ENCODE results near the gene AHI1. TPM values are rescaled to one million over a fixed set of nuclear protein-coding genes. Genes with fewer than 3 reads are reported as not detected.

Gene AHI1
- total RNA-seq, 4 donors from 2014 or later, result 9.2 to 16.5 (median 11.7) TPM

DNA sequence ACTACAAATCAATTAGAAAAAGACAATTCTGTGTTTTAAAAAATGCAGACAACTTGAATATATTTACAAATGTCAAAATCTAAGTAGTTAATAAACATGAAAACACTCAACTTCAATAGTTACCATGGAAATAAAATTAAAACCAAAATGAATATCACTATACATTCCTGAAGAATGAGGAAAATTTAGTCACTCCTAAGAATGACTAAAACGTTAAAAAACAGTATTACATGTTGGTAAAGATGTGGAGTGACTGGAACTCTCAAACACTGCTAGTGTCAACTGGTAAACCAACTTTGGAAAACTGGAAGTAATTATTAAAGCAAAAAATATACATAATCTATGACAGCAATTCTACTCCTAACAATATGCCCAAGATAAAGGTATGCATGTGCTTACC, 36.3 kb downstream of the AHI1 start:
- WGBS, 2 donors, result 53 to 56% methylated on average over 1 of the region's 1 CpG
- no peak overlapping the region for H3K4me3 ChIP-seq (ENCODE audit: low read depth, poor library complexity, severe bottlenecking)
- no peak for DNase-seq (ENCODE audit: low spot score in 2 of 2)
- TF ChIP-seq POLR2A (IDR thresholded peaks at IDR 0.05), result no peak
- TF ChIP-seq, protein P1, sequence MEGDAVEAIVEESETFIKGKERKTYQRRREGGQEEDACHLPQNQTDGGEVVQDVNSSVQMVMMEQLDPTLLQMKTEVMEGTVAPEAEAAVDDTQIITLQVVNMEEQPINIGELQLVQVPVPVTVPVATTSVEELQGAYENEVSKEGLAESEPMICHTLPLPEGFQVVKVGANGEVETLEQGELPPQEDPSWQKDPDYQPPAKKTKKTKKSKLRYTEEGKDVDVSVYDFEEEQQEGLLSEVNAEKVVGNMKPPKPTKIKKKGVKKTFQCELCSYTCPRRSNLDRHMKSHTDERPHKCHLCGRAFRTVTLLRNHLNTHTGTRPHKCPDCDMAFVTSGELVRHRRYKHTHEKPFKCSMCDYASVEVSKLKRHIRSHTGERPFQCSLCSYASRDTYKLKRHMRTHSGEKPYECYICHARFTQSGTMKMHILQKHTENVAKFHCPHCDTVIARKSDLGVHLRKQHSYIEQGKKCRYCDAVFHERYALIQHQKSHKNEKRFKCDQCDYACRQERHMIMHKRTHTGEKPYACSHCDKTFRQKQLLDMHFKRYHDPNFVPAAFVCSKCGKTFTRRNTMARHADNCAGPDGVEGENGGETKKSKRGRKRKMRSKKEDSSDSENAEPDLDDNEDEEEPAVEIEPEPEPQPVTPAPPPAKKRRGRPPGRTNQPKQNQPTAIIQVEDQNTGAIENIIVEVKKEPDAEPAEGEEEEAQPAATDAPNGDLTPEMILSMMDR (IDR thresholded peaks at IDR 0.05), result no peak
- intact Hi-C loops (cut with DNase I; ENCODE audit: low total_unique reads), result no loop called here

DNA sequence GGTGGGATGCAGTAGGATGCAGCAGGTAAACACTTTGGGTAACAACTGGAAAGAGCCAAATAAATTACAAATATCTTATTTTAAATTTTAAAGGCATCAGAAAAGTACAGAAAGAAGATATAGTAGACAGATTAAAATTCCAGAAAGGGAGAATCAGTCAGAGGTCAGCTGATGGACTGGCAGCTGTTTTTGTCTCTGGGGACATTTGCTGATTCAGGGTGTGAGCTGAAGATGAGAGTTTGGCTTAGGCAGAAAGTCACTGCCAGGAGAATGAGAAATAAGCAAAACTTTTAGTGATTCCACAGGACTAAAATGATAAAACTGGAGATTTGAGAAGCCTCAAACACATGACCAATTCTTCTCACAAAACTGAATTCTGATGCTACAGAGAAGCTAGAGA, 39.5 kb downstream of the AHI1 start:
- intact Hi-C loops (cut with DNase I; ENCODE audit: low total_unique reads), result no loop called here
- H3K4me3 ChIP-seq (ENCODE audit: low read depth, poor library complexity, severe bottlenecking), result no peak overlapping the region
- TF ChIP-seq POLR2A (IDR thresholded peaks at IDR 0.05), result no peak
- TF ChIP-seq, protein P1 (IDR thresholded peaks at IDR 0.05), result no peak
- peak in 1 of 2 donors; percentile 41 for DNase-seq (ENCODE audit: low spot score in 2 of 2)

DNA sequence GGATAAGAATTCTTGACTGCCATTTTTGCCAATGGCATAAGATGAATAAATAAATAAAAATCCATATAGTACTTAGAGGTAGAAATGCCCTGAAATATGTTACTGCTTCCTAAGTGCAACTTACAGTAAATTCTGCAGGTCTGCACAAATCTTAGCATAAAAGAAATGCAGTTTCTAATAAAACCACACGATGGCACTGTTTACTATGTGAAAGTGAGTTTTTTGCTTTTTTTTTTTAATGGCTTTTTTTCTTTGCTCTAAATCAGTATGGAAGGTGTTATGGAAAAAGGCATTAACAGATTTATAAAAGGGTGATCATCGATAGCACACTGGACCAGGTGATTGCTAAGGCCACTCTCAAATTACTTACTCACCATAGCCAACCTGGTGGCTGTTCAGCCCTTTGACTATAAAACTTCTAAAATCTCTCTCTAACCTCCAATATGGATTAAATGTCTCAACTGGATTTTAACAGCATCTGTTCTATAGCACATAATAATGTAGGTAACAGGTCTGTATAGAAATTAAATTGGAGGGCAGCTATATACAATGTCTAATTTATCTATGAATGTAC, 45.8 kb downstream of the AHI1 start:
- H3K4me3 ChIP-seq (ENCODE audit: low read depth, poor library complexity, severe bottlenecking), result no peak overlapping the region
- intact Hi-C loops (cut with DNase I; ENCODE audit: low total_unique reads), result no loop called here
- no peak for DNase-seq (ENCODE audit: low spot score in 2 of 2)
- TF ChIP-seq, protein P1 (IDR thresholded peaks at IDR 0.05), result no peak
- WGBS, 2 donors, result 3 to 16% methylated on average over 2 of the region's 2 CpGs

DNA sequence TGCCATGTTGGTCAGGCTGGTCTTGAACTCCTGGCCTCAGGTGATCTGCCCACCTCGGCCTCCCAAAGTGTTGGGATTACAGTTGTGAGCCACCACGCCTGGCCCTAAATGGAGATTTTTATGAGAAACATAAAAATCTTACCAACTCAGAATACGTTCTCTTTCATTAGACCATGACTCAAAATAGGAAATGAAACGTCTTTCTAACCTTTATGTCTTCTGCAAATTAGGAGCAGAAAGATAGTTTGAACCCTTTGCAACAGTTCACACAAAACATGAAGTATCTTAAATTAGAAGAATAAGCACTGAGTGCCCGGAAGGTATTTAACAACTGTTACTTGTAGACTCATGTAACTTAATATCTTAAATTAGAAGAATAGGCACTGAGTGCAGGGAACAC, 48.3 kb downstream of the AHI1 start:
- H3K4me3 ChIP-seq (ENCODE audit: low read depth, poor library complexity, severe bottlenecking), result no peak overlapping the region
- intact Hi-C loops (cut with DNase I; ENCODE audit: low total_unique reads), result no loop called here
- DNase-seq (ENCODE audit: low spot score in 2 of 2), result no peak
- TF ChIP-seq, protein P1 (IDR thresholded peaks at IDR 0.05), result no peak
- TF ChIP-seq POLR2A (IDR thresholded peaks at IDR 0.05), result no peak
- 88 to 90% methylated on average over 5 of the region's 5 CpGs for WGBS, 2 donors

DNA sequence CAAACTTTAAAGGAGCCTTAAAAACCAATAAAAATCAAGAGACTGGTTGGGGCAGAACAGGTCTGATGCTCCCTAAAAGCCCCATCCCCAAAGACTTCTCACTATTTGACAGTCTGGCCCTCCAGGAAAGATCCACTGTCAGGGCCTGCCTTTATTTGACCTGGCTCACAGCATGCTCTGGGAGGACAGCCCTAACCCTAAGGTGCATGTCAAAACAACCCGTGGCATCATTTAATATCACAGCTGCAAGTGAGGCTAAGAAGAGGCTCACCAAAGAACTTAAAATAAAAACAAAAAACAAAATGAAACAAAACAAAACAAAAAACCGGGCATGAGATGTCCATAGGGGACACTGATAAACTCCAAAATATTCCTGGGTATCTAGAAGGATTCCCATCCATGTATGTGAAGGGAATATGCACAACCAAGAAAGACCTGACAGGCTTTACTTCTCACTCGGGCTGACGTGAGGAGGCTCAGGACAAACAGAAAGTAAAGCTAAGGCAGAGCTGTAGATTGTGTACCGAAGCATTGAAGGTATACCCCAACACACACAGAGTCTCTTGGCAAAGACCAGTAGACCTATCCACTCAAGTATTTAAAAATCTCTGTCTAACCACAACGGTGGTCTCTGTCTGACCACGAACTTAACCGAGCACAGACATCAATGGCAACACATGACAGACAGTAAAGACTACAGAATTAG, 57.3 kb downstream of the AHI1 start:
- H3K4me3 ChIP-seq (ENCODE audit: low read depth, poor library complexity, severe bottlenecking), result no peak overlapping the region
- TF ChIP-seq, protein P1 (IDR thresholded peaks at IDR 0.05), result no peak
- no peak for TF ChIP-seq POLR2A (IDR thresholded peaks at IDR 0.05)
- intact Hi-C loops (cut with DNase I; ENCODE audit: low total_unique reads), result no loop called here
- DNase-seq (ENCODE audit: low spot score in 2 of 2), result no peak
- 78 to 82% methylated on average over 8 of the region's 8 CpGs for WGBS, 2 donors

DNA sequence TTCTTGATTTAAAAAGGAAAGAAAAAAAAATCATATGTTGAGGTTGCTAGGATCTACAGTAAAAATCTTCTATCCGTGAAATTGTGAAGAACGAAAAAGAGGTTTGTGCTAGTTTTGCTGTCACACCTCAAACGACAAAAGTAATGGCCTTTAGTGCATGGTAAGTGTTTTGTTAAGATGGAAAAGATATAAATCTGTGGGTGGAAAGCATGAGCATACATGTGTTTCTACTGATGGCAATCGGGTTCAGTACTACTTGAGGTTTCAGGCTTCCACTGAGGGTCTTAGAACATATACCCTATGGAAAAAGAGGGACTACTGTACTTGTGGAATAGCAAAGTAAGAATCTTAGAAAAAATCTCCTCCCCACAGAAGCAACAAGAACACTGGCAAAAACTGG, 58.0 kb downstream of the AHI1 start:
- WGBS, 2 donors, result 69 to 73% methylated on average over 4 of the region's 4 CpGs
- DNase-seq (ENCODE audit: low spot score in 2 of 2), result no peak
- intact Hi-C loops (cut with DNase I; ENCODE audit: low total_unique reads), result no loop called here
- H3K4me3 ChIP-seq (ENCODE audit: low read depth, poor library complexity, severe bottlenecking), result no peak overlapping the region
- TF ChIP-seq POLR2A (IDR thresholded peaks at IDR 0.05), result no peak
- TF ChIP-seq, protein P1 (IDR thresholded peaks at IDR 0.05), result no peak
